GM12874 (cell line): ENCODE data around the gene ATF7IP.

Source experiments
- CTCF ChIP-seq: IDR thresholded peaks from 2 replicates; pipeline ENCODE4 v1.5.1; 2011; ENCODE audit warnings: low read depth, mild to moderate bottlenecking, control low read depth, low read length, moderate library complexity; ENCODE audit not compliant: insufficient read depth

Gene ATF7IP

DNA sequence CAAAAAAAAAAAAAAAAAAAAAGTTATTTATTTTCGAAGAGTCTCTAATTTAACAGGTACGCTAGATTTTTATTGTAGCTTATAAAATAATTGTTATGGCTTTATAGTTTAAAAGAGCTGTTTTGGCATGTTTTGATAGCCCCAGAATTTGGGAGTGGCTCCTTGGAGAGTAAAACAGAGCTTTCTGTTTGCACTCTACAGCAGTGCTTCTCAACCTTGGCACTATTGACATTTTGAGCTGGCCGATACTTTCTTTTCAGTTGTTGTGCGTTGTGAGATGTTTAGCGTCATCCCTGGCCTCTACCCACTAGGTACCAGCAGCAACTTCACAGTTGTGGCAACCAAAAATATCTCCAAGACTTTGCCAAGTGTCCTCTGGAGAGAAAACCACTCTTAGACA is 171.6 kb downstream of the ATF7IP start:
- TF ChIP-seq CTCF, result no peak

DNA sequence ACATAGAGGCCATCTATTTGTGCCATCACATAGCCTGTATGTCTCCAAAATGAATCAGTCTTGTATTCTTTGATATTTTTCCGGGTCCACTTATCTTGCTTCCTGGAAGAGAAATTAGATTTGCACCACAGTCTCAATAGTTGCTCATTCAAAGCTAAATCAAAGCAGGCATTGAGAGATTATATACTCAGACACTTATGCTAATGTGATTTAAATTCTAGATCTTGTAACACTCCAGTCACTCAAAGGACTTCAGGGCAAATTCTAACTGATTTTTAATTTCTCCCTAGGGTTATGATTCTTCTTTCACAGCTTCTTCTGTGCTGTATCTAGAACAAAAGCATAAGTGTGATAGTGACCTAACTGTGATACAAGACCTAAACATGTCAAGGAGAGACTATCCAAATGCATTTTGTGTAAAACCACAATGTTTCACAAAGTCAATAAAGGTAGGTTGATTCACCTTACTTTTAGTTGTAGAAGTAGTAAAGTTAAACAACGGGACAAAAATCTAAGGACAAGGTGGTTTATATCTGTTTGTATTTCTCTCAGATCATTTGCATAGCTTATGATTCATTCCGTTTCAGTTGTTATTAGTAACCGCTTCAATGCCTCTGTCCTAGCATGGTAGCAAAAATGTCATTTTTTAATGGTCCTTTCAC is 175.4 kb downstream of the ATF7IP start:
- no peak for TF ChIP-seq CTCF

GRCh38 chr12:14545144-14546124 is 180.0 kb downstream of the ATF7IP start:
- TF ChIP-seq CTCF, result no peak

DNA sequence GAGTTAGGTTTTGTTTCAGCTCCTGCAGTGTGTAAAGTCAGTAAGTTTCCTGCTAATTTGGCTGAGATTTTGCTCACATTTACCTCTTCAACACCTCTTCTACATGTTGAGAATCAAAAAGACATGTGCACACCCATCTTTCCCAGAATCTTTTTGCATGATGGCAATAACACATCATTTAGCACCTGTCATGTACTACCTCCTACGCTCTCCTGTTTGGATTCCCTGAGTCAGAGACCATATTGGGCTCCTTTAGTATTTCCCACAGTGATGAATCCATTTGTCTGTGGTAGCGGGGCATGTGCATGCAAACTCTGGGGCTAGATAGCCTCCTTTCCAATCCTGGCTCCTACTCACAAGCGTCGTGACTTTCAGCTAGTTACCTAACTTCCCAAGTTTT is 182.1 kb downstream of the ATF7IP start:
- TF ChIP-seq CTCF, result no peak

GRCh38 chr12:14548609-14549008 is 183.1 kb downstream of the ATF7IP start:
- no peak for TF ChIP-seq CTCF
